Measurements from ENCODE around the gene FYN.

The FYN gene

GRCh38 chr6:111804627-111805235, 68.5 kb downstream of the FYN start:
- Mint-ChIP-seq H3K9me3 (no peaks in the 10 kb centered on the region), H3K4me3 (peak overlapping the region; percentile 54), H3K4me1 (peaks cover 79% of the 10 kb centered on the region), H3K27me3 (no peaks in the 10 kb centered on the region), H3K36me3 (ENCODE audit: insufficient read depth) (peaks cover 26% of the 10 kb centered on the region), H3K27ac (ENCODE audit: low read depth) (peak overlapping the region; percentile 94)
- ATAC-seq (replicated peaks; ENCODE audit: extremely low read depth, poor library complexity, severe bottlenecking) (peak; percentile 87), DNase-seq (ENCODE audit: low spot score in 2 of 2) (peak; percentile 42 to 71)

GRCh38 chr6:111803804-111804203, 69.4 kb downstream of the FYN start:
- H3K27ac Mint-ChIP-seq (ENCODE audit: low read depth), result peak overlapping the region; percentile 94
- H3K4me3 Mint-ChIP-seq, result peak overlapping the region; percentile 54
- H3K36me3 Mint-ChIP-seq (ENCODE audit: insufficient read depth), result peaks cover 25% of the 10 kb centered on the region
- peaks cover 88% of the 10 kb centered on the region for H3K4me1 Mint-ChIP-seq
- peak; percentile 48 for ATAC-seq (replicated peaks; ENCODE audit: extremely low read depth, poor library complexity, severe bottlenecking)
- H3K9me3 Mint-ChIP-seq, result no peaks in the 10 kb centered on the region
- DNase-seq (ENCODE audit: low spot score in 2 of 2), result no peak
- H3K27me3 Mint-ChIP-seq, result no peaks in the 10 kb centered on the region

- peaks cover 25% of the 10 kb centered on the region for H3K36me3 Mint-ChIP-seq (ENCODE audit: insufficient read depth)
- H3K27me3 Mint-ChIP-seq, result no peaks in the 10 kb centered on the region
- ATAC-seq (replicated peaks; ENCODE audit: extremely low read depth, poor library complexity, severe bottlenecking), result no peak
- peaks cover 89% of the 10 kb centered on the region for H3K4me1 Mint-ChIP-seq
- H3K27ac Mint-ChIP-seq (ENCODE audit: low read depth), result peak overlapping the region; percentile 94
- no peak for DNase-seq (ENCODE audit: low spot score in 2 of 2)
- H3K9me3 Mint-ChIP-seq, result no peaks in the 10 kb centered on the region
- H3K4me3 Mint-ChIP-seq, result peak overlapping the region; percentile 54
Observed at GRCh38 chr6:111803371-111803770, 69.9 kb downstream of the FYN start.

GRCh38 chr6:111802720-111803330, 70.4 kb downstream of the FYN start:
- Mint-ChIP-seq H3K36me3 (ENCODE audit: insufficient read depth) (peaks cover 25% of the 10 kb centered on the region), H3K4me1 (peaks cover 85% of the 10 kb centered on the region), H3K9me3 (no peaks in the 10 kb centered on the region), H3K27me3 (no peaks in the 10 kb centered on the region), H3K27ac (ENCODE audit: low read depth) (peak overlapping the region; percentile 94), H3K4me3 (peak overlapping the region; percentile 54)
- DNase-seq (ENCODE audit: low spot score in 2 of 2) (no peak), ATAC-seq (replicated peaks; ENCODE audit: extremely low read depth, poor library complexity, severe bottlenecking) (no peak)

- Mint-ChIP-seq H3K9me3 (no peaks in the 10 kb centered on the region), H3K27me3 (no peaks in the 10 kb centered on the region), H3K27ac (ENCODE audit: low read depth) (peak overlapping the region; percentile 94), H3K4me1 (peaks cover 82% of the 10 kb centered on the region), H3K36me3 (ENCODE audit: insufficient read depth) (peaks cover 25% of the 10 kb centered on the region), H3K4me3 (peak overlapping the region; percentile 4)
- no peak for ATAC-seq (replicated peaks; ENCODE audit: extremely low read depth, poor library complexity, severe bottlenecking)
- DNase-seq (ENCODE audit: low spot score in 2 of 2), result no peak
Observed at GRCh38 chr6:111802015-111802414, 71.2 kb downstream of the FYN start.

GRCh38 chr6:111800821-111801220, 72.4 kb downstream of the FYN start:
- Mint-ChIP-seq H3K36me3 (ENCODE audit: insufficient read depth) (peaks cover 25% of the 10 kb centered on the region), H3K27me3 (no peaks in the 10 kb centered on the region), H3K4me3 (no peak overlapping the region), H3K9me3 (no peaks in the 10 kb centered on the region), H3K4me1 (peaks cover 80% of the 10 kb centered on the region), H3K27ac (ENCODE audit: low read depth) (no peak overlapping the region)
- ATAC-seq (replicated peaks; ENCODE audit: extremely low read depth, poor library complexity, severe bottlenecking) (no peak), DNase-seq (ENCODE audit: low spot score in 2 of 2) (no peak)

GRCh38 chr6:111800259-111800765, 72.9 kb downstream of the FYN start:
- H3K4me3 Mint-ChIP-seq, result no peak overlapping the region
- no peaks in the 10 kb centered on the region for H3K27me3 Mint-ChIP-seq
- peak overlapping the region; percentile 68 for H3K27ac Mint-ChIP-seq (ENCODE audit: low read depth)
- H3K9me3 Mint-ChIP-seq, result no peaks in the 10 kb centered on the region
- peaks cover 80% of the 10 kb centered on the region for H3K4me1 Mint-ChIP-seq
- ATAC-seq (replicated peaks; ENCODE audit: extremely low read depth, poor library complexity, severe bottlenecking) (no peak), DNase-seq (ENCODE audit: low spot score in 2 of 2) (no peak)
- H3K36me3 Mint-ChIP-seq (ENCODE audit: insufficient read depth), result peaks cover 24% of the 10 kb centered on the region

GRCh38 chr6:111799576-111800258, 73.5 kb downstream of the FYN start:
- DNase-seq (ENCODE audit: low spot score in 2 of 2) (no peak), ATAC-seq (replicated peaks; ENCODE audit: extremely low read depth, poor library complexity, severe bottlenecking) (no peak)
- H3K27ac Mint-ChIP-seq (ENCODE audit: low read depth), result peak overlapping the region; percentile 68
- H3K36me3 Mint-ChIP-seq (ENCODE audit: insufficient read depth), result peaks cover 25% of the 10 kb centered on the region
- H3K4me3 Mint-ChIP-seq, result no peak overlapping the region
- peaks cover 80% of the 10 kb centered on the region for H3K4me1 Mint-ChIP-seq
- H3K9me3 Mint-ChIP-seq, result no peaks in the 10 kb centered on the region
- no peaks in the 10 kb centered on the region for H3K27me3 Mint-ChIP-seq

- peaks cover 30% of the 10 kb centered on the region for H3K36me3 Mint-ChIP-seq (ENCODE audit: insufficient read depth)
- no peak overlapping the region for H3K4me3 Mint-ChIP-seq
- no peaks in the 10 kb centered on the region for H3K9me3 Mint-ChIP-seq
- peaks cover 79% of the 10 kb centered on the region for H3K4me1 Mint-ChIP-seq
- no peak for DNase-seq (ENCODE audit: low spot score in 2 of 2)
- no peaks in the 10 kb centered on the region for H3K27me3 Mint-ChIP-seq
- peak overlapping the region; percentile 68 for H3K27ac Mint-ChIP-seq (ENCODE audit: low read depth)
- ATAC-seq (replicated peaks; ENCODE audit: extremely low read depth, poor library complexity, severe bottlenecking), result no peak
Observed at GRCh38 chr6:111798281-111798725, 74.9 kb downstream of the FYN start.

GRCh38 chr6:111796310-111796918, 76.8 kb downstream of the FYN start:
- DNase-seq (ENCODE audit: low spot score in 2 of 2), result no peak
- Mint-ChIP-seq H3K36me3 (ENCODE audit: insufficient read depth) (peaks cover 27% of the 10 kb centered on the region), H3K27me3 (no peaks in the 10 kb centered on the region), H3K27ac (ENCODE audit: low read depth) (no peak overlapping the region), H3K4me1 (peaks cover 71% of the 10 kb centered on the region), H3K4me3 (no peak overlapping the region), H3K9me3 (no peaks in the 10 kb centered on the region)
- ATAC-seq (replicated peaks; ENCODE audit: extremely low read depth, poor library complexity, severe bottlenecking), result no peak

GRCh38 chr6:111795558-111795957, 77.7 kb downstream of the FYN start:
- peaks cover 24% of the 10 kb centered on the region for H3K36me3 Mint-ChIP-seq (ENCODE audit: insufficient read depth)

GRCh38 chr6:111794727-111795452, 78.4 kb downstream of the FYN start:
- Mint-ChIP-seq H3K27me3 (no peaks in the 10 kb centered on the region), H3K4me3 (no peak overlapping the region), H3K4me1 (peaks cover 59% of the 10 kb centered on the region), H3K9me3 (no peaks in the 10 kb centered on the region), H3K36me3 (ENCODE audit: insufficient read depth) (peaks cover 24% of the 10 kb centered on the region), H3K27ac (ENCODE audit: low read depth) (no peak overlapping the region)
- DNase-seq (ENCODE audit: low spot score in 2 of 2), result no peak
- ATAC-seq (replicated peaks; ENCODE audit: extremely low read depth, poor library complexity, severe bottlenecking), result peak; percentile 27

More at GRCh38 chr6:111795558-111795957, 77.7 kb downstream of the FYN start:
- no peak for DNase-seq (ENCODE audit: low spot score in 2 of 2)
- no peak overlapping the region for H3K27ac Mint-ChIP-seq (ENCODE audit: low read depth)
- no peaks in the 10 kb centered on the region for H3K27me3 Mint-ChIP-seq
- no peak for ATAC-seq (replicated peaks; ENCODE audit: extremely low read depth, poor library complexity, severe bottlenecking)
- H3K4me3 Mint-ChIP-seq, result no peak overlapping the region
- H3K9me3 Mint-ChIP-seq, result no peaks in the 10 kb centered on the region
- peaks cover 65% of the 10 kb centered on the region for H3K4me1 Mint-ChIP-seq

All from central memory CD8-positive, alpha-beta T cell (primary cell).